ENCODE measurements around the gene HK3.
"Not testable (repeated sequence)": the region's sequence is repeated elsewhere in the genome, so short reads cannot be mapped to it uniquely, and the experiment has no call there.

DNA sequence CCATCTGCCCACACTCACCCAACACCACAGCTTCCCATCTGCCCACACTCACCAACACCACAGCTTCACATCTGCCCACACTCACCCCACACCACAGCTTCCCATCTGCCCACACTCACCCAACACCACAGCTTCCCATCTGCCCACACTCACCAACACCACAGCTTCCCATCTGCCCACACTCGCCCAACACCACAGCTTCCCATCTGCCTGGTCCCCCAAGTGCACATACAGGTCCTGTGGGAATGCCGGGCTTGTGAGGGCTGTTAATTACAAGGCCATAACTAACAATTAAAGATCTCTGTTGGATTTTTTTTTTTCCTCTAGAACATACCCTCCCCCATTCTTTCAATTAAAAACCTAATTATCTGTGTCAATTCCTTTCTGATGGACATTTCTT is 26.1 kb downstream of the HK3 start:
- TF ChIP-seq, protein P1, sequence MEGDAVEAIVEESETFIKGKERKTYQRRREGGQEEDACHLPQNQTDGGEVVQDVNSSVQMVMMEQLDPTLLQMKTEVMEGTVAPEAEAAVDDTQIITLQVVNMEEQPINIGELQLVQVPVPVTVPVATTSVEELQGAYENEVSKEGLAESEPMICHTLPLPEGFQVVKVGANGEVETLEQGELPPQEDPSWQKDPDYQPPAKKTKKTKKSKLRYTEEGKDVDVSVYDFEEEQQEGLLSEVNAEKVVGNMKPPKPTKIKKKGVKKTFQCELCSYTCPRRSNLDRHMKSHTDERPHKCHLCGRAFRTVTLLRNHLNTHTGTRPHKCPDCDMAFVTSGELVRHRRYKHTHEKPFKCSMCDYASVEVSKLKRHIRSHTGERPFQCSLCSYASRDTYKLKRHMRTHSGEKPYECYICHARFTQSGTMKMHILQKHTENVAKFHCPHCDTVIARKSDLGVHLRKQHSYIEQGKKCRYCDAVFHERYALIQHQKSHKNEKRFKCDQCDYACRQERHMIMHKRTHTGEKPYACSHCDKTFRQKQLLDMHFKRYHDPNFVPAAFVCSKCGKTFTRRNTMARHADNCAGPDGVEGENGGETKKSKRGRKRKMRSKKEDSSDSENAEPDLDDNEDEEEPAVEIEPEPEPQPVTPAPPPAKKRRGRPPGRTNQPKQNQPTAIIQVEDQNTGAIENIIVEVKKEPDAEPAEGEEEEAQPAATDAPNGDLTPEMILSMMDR (IDR thresholded peaks at IDR 0.05) = not testable (repeated sequence)
- TF ChIP-seq EZH2, EZH2phosphoT487 (IDR thresholded peaks at IDR 0.05): not testable (repeated sequence)

Data from neural progenitor cell (in vitro differentiated cells).